GM19468 (cell line): ENCODE data around the gene SDK1.

Experiments
- ATAC-seq: cut with Tn5 transposase; IDR thresholded peaks from one replicate; pipeline ENCODE4 v1.9.1; 2021; ENCODE audit warnings: mild to moderate bottlenecking, moderate library complexity, moderate number of reproducible peaks; ENCODE audit not compliant: unreplicated experiment; ENCODE audit errors: extremely low read depth

The SDK1 gene

DNA sequence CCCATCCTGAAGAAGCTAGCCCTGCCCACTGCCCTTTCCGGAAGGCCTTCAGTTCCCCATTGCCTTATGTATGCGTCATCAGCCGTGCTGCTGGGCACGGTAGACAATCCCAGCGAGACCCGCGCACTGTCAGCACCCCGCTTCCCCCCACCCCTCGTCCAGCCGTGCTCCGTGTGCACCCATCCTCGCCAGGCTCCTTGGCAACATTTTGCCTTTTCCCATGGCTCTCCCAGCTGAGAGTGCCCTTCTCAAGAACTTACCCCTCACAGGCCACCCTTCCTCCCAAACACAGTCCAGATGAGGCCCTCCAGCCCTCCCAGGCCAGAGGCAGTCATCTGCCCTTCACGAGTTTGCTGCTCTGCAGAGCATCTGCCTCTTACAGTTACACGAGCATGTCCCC, 747.3 kb downstream of the SDK1 start:
- no peak for ATAC-seq

DNA sequence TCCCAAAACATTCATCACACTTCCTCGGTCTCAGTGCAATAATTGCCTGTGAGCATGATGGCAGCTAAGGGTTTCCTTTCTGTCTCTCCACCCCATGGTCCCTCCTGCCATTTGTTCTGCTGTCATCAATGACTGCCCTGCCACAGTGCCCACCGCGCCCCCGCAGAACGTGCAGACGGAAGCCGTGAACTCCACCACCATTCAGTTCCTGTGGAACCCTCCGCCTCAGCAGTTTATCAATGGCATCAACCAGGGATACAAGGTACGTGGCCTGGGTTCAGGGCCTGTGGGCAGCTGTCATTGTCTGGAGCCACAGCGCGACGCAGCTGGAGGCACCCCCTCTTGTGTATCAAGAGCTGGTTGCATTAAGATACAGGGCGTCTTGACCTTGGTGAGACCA, 748.1 kb downstream of the SDK1 start:
- ATAC-seq: no peak

DNA sequence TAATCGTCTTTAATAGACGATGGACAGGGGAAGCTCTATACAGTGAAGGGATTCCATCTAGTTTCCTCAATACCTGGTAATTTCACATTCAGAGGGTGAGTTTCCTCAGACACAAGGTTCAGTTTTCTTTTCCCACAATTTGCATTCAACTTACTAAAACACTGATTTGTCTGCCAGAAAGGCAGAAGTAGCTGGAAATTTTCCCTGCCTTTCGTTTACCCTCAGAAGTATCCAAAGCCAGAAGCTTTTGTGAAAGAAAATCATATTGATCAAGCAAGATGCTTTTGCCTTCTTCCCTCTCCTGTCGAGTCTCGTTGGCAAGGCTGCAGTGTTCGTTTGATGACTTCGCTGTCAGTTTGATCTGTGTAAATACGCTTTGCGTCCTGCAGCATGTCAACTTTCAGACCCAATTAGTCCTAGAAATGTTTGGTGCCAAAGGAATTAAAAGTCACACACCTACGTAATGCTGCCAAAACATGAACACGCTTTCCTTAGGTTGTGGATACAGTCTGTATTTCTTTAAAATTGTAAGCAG, 749.1 kb downstream of the SDK1 start:
- no peak for ATAC-seq

DNA sequence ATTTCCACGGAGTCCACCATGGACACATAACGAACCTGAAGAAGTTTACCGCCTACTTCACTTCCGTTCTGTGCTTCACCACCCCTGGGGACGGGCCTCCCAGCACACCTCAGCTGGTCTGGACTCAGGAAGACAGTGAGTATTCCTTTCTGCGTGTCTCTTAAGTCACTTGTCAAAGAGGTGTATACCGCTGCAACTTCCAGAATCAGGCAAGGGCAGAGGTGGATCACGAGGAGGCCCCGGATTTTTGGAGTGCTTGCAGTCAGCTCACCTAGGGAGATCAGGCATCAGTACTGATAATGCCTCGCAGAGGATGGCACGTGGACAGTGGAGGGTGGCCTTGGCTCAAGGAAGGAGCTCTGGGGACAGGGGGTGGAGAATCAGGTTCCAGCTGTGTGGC, 750.6 kb downstream of the SDK1 start:
- ATAC-seq: no peak

DNA sequence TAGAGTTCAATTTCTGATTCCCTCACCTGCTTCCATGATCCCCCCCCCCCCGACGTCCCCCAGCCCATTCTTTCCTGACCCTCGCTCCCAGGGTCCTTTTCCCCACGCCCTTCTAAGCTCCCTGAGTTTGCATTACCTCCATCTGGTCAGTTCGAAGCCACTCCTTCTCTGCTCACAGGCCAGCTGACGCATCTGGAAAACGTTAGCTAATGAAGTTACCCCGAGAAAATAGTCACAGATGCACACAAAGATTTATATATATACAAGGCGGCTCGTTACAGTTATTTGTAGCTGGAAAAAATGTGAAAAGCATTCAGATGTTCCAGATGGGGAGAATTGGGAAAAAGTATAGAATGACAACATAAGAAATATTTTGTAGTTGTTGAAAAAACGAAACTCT, 751.1 kb downstream of the SDK1 start:
- ATAC-seq: no peak

DNA sequence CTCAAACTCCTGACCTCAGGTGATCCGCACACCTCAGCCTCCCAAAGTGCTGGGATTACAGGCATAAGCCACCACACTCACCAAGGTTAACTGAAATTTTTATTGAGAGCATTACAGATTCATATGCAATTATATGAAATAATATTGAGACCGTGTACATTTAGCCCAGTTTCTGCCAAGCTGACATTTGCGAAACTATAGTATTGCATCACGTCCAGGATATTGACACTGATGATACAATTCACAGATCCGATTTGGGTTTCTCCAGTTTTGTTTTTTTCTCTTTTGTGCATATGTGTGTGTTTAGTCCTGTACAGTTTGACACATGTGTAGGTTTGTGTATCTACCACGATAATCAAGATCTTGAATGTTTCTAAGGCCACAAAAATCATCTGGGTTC, 753.1 kb downstream of the SDK1 start:
- no peak for ATAC-seq

DNA sequence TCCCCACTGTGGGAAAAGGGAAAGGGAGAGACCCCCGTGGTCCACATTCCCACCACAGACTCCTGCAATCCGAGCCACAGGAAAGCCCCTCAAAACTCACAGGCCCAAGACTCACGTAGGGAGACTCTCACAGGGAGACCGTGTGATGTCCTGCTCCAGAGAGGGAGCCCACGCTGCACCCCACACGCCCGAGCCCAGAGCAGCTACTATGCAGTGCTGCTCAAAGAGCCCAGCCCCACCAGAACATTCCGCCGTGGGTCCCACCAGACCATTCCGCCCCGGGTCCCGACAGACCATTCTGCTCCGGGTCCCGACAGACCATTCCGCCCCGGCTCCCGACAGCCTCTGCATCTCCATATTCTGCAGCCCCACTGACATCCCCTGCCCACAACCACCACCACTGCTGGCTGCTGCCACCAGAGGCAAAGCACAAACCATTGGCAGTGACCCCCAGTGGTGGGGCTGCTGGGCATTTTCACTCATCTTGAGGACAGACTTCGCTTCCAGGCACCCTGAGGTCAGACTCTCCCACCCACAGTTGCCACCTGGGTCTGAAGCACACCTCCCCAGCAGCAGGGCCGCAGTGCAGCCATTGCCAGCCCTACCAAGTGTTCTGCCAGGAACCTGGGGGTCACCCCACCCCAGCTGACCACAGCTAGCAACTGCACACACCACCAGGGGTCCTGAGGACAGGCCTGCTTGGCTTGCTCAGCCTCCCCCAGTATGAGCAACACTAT, 755.7 kb downstream of the SDK1 start:
- no peak for ATAC-seq

DNA sequence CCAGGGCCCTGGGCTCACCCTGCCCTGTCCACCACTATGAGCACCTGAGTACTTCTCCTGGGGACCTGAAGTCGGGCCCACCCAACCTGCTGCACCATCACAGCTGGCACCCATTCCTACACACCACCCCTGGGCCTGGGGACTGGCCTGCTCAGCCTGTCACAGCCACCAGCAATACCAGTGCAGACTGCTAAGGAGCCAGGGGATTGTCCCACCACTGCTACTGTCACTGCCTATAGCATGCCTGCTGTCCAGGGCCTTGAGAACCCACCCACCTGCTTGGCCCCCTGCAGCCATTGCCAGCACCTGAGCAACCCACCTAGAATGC, 756.2 kb downstream of the SDK1 start:
- ATAC-seq: no peak

DNA sequence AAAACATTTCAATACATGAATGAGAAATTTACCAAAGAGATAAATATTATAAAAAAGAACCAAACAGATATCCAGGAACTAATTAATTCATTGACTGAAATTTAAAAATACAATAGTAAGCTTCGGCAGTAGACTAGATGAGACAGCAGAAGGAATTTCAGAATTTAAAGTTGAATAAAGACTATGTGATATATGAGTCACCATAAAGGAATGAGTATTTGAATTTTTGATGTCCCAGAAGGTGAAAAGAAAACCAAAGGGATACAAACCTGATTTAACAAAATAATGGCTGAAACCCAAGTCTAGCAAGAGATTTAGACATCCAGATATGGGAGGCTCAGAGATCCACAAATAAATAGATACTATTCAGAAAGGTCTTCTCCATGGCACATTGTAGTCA, 757.1 kb downstream of the SDK1 start:
- ATAC-seq: no peak

DNA sequence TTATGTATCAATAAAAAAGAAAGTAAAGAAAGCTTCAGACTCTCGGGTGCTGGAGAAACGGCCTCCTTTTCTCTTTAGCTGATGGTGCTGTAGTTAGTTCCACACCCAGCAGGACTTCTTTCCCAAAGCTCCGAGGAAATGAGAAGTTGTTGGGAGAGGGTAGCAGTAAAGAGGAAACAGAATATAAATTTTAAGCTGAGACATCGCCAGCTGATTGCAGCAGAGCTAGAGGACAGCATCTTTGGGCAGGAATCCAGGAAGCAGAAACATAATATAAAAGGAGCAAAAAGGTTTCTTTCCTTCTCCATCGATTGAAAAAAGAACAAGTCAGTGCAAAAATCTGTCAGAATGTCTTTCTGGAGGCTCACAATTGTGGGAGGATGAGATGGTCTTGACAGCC, 764.1 kb downstream of the SDK1 start:
- ATAC-seq: no peak

DNA sequence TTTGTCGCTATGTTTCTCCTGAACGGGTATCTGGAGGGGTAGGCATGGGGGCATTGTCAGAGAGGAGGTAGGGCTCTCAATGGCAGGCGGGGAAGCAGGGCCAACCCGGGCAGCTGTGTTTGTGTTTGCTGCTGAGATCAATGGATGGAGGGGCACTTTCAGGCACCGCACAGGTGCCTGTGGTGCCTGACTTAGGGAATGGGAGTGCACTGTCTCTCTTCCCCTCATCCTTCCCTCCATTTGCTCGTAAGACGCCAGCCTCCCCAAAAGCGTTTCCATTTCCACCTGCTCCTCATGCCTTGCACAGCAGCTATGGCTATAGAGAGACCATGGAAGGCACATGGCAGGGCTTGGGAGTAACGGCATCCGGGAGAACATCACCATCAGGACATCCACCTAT, 765.2 kb downstream of the SDK1 start:
- no peak for ATAC-seq

DNA sequence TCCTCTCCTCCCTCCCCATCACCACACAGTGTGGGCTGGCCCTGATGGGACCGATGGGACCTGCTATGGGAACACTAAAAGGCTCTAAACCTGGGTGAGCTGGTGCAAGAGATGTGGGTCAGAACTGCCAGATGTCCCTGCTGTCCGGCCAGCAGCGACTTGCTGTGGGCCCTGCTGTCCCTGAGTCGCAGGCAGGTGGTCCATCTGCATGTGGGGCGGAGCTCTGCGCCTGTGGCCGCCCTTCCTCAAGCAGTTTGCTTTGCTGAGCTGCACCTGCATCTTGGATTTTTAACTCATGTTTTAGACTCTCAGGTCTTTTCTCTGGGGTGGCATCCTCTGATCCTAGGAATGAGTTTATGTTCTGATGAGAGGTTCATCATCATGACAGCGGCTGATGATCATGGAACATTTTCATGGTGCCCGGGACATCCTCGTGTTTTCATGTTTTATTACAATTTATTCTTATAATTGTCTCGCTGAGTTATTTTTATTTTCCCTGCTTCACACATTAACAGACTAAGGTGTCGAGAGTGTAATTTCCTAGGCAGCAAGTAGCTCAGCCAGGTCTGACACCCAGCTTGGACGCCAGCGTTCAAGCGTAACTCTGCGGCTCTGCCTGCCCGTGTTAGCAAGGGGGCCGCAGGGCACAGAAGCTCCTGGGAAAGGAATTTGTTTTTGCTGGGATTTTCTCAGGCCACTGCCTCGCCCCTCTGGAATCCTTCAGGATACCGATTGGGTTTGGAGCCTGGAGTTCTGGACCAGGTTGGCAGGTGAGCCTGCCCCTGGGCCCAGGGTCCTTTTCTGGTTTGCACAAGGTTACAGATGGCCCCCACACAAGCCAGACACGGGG, 765.8 kb downstream of the SDK1 start:
- ATAC-seq: no peak

DNA sequence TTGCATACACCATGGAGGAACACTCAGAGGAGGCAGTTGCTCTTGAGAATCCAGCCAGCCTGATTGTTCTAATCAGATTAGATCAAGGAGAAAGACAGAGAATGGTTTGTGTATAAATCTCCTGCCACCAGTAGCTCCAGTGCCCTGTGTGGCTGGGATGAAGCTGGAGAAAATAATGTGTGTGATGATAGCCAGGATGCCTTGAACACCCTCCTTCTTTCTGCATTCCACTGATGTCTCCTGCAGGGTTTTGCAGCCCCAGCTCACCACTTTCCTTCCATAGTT, 766.4 kb downstream of the SDK1 start:
- no peak for ATAC-seq

DNA sequence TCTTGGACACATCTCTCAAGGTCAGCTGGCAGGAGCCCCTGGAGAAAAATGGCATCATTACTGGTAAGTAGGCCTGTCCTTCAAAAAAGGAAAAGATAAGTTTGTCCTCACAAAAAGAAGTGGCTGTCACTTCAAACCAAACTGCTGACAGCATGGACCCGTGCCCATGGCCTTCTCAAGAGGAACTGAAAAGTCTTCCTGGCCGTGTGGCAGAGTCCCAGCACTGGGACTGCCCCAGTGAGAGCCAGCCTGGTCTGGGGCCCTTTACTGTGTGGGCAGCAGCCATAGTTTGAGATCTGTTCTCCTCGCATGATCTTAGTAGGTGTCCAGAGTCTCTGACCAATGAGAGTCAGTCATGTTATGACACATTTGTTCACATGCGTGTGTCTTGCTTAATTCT, 766.8 kb downstream of the SDK1 start:
- no peak for ATAC-seq

DNA sequence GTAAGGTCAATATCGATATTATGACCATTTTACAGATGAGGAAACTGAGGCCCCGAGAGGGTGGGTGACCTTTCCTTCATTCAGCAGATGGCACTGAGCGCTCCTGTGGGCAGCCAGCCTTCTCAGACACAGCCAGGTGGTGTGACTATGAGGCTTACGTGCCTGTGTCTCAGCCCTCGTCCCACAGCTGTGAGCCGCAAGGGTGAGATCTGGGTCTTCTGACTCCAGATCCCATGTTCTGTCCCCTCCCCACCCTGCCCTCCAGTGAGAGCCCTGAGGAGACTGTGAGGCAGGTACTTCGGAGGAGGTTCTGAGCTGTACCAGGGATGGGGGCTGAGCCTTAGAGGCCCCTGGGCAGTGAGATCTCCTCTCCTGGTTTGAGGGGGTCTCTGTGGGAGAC, 767.2 kb downstream of the SDK1 start:
- ATAC-seq: no peak

DNA sequence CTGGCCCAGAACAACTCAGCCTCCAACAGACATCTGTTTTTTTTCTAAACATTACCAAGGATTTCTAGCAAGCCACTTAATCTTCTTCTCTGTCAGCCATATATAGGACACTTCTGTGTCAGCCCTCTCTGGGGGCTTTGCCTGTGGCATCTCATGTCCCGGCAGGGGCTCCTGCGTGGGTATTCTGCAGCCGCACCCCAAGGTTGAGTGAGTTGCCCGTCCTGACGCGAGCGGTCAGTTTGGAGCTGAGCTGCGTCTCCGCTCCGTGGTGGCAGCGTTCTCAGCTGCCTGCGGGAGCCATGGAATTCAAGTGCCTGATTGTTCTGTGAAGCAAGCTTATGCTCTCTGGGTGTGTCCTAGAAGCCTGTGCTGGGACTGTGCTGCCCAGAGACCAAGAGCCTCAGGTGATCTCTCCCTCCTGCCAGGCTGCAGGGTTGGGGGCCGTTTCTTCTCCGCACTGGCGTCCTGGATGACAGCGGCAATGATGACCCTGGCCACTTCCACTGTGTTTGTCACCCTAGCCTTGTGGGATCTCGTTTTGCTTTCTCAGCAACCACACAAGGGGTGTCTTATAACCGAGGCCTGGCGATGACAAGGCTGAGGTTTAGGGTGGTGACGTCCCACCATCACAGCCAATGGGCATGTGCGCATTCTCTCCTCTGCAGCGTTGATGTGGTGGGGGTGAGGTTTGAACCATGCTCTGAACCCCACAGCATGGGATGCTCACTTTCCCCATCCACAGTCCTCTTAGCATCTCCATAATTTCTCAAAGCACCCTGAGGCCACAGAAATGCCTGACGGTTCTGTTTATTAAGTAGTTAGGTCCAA, 768.4 kb downstream of the SDK1 start:
- ATAC-seq: no peak

DNA sequence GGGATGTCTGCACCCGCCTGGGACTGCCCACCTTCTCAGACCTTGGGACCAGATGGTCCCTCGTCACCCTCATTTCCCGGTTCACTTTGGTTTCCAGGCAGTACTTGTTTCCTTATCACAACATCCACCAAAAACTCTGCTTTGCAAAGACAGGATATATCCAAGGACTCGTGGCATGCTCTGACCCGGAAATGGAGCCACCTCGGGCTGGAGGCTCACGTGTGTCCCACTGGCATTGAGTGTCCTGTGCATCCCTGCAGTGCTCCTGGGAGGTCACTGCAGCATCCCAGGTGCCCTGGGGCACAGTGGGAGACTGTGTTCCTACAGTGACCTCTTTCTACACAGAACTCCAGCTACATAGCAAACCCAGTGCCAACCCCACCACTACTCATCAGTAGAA, 769.2 kb downstream of the SDK1 start:
- no peak for ATAC-seq

DNA sequence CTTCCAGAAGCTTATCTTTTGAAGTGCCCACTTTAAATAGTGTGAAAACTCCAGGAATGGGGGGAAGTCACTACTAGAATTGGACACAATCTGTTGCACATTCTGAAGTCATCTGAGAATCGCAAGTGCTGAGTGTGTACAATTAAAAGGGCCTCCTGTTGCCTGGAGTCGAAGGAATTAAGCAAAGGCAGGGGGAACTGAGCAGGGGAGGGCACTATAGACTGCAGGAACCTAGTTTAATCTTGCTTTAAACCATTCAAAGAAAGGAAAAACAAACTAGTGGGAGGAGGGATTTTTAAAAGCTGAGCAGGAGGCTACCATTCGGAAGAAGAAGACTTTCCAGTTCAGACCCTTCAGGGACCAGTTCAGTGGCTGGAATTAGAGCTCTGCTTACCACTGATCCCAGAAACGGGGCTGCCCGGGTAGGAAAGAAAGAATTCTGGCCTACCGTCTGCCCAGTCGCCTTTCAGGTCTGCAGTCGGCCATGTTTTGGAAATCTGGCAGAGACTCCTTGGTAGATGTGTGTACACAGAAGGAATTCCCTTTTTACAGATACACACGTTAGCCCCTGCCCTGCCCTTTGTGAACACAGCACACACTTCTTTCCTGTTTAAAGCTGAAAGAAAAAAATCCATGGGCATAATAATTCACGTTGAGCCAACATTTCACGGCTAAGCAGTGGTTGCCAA, 770.5 kb downstream of the SDK1 start:
- no peak for ATAC-seq

DNA sequence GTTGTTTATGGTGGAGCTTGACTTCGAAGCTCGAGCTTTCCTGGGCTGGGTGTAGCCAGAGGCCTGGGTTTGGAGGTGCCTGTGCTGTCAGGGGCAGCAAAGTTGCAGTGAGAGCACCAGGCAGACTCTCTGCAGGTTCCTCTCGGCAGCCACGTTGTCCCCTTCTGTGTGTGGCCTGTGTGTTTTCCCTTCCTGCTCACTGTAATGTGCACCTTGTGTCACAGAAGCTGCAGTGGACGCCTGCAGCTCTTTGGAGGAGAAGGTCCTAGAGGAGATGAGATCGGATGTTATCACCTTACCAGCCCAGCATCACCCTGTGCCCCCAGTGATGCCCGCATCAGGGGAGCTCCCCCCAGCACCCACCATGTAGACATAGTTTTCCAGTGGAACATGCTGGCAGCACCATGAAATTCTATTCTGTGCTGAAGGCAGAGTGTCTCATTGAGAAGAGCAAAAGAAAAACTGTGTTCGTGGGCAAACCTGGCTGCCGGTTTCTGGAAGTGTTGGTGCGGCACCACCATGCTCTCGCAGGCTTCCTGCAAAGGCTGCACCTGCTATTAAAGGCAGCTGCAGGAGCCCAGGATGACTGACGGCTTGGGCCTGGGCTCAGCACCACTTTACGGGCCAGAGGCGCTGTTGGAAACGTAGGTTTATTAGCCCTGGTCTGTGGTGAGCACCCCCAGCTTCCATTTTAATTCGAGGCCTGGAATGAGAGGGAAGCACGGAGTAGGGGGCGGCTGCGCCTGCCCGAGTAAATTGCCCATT, 771.3 kb downstream of the SDK1 start:
- no peak for ATAC-seq

DNA sequence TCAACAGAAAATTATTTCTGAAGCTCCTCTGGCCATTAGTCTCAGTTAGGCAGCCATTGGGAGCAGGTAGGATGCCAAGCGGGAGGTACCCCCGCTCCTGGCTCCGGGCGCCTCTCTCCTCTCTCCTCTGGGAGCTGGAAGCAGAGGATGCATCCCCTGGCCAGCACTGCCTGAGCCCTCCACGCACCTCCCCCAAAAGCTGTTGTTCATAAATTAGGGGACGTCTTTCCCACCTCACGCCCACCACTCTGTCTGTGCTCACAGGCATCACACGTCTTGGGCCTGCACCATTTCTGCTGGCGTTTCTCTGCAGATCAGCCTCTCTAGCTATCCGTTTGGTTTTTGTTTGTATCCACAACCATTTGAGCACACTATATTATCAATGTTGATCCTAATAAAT, 772.0 kb downstream of the SDK1 start:
- no peak for ATAC-seq
